SH-SY5Y (cell line): ENCODE measurements around the gene LCAT.

ENCODE experiments used
- GATA2 ChIP-seq: IDR thresholded peaks from 2 replicates; pipeline ENCODE4 v1.6.1; 2011; ENCODE audit warnings: mild to moderate bottlenecking, low read depth, low read length
- GATA3 ChIP-seq: IDR thresholded peaks from 2 replicates; pipeline ENCODE4 v1.6.1; 2011; ENCODE audit warnings: low read depth, mild to moderate bottlenecking, low read length, moderate library complexity

DNA sequence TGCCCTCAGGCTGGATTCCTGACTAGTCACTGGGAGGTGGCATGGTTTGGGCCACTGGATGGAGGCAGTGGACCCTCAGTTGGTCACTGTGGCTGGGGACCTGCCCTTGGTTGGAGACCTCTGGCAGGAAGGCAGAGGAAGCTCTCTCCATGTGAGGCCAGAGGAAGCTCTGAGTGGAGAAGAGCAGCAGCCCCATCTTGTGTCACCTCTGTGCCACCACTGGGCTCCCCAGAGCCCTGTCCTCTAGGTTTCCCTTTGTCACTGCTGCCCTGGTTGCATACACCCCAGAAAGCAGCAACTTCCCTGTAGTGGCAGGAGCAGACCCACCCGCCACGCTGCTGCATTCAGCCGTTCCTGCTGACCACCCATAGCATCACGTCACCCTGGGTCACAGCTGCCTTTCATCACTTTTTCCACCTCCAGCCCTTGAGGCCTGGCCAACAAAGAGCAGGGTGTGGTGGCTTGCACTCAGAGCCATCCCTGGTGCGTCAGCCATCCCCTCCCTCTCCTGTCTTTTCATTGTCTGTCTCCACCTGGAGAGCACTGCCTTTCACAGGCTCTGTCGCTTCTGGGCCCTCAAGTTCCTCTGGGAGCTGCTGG is 24.2 kb downstream of the LCAT start:
- TF ChIP-seq GATA2: no peak
- no peak for TF ChIP-seq GATA3
